SW480 (cell line): Measurements from ENCODE around the gene FBL.

Source experiments
- DNase-seq: peaks from one replicate; pipeline ENCODE4 v3.0.0-alpha.2; 2016; ENCODE audit warnings: low spot score

FBL gene

DNA sequence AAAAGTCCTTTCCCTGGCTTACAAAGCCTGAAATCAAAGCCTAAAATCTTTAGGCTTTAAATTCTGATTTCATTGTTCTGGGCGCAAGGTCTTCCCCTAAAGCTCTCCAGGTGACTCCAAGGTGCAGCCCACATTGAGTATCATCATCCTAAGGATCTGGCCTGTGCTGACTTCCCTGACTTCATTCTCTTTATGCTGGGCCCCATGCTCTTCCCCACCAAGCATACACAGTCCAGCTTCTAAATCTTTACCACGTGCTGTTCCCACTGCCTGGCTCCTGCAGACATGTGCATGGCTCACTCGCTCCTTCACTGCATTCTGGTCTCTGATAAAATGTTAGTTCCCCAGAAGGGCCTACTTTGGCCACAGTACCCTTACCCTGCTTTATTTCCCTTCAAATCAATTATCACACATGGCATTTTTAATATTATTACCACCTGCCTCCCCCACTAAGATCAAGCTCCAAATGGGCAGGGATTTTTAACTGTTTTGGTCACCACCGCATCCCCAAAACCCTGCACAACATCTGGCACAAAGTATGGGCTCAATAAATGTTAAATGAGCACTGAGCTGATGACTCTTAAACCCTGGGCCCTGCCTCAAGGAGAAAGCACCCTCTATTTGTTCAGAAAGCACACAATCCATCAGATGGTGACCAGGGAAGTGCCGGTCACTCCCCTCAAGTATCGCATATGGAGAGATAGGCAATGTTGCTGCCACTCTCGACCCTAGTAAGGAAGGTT, 3.3 kb downstream of the FBL start:
- DNase-seq, result no peak

GRCh38 chr19:39841041-39841440, 5.1 kb downstream of the FBL start:
- no peak for DNase-seq

DNA sequence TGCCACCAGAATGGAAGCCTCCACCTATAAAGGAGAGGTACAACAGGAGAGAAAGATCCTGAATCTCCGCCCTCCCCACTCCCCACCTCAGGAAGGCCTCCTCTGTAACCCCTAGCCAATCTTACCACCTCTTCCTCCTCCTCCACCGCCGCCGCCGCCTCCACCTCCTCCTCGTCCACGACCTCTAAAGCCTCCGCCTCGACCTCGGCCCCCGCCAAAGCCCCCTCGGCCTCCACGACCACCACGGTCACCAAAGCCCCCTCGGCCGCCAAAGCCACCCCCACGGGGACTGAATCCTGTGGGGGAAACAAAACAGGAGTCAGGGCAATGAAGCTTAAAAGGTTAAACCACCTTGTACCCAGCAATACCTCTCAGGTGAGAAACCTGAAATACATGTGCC, 5.7 kb downstream of the FBL start:
- no peak for DNase-seq

- no peak for DNase-seq
Measured at GRCh38 chr19:39839678-39840327, 6.4 kb downstream of the FBL start.

DNA sequence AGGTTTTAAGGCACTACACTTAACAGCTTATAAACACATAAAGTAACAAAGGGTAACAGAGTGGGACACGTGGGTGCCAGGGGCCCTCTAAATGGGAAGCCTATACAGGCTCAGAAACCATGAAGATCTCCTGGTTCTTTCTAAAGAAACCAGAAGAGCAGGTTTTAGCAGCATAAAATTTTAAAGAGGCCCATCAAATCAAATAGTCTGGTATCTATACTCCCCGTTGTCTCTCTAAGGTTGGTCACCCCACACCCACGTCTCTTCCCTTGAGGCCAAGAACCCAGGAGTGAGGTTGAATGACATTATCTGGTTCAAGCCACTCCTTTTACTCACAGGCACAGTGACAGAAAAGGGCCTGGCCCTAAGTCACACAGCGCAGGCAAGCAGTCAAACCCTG, 7.6 kb downstream of the FBL start:
- DNase-seq, result no peak

DNA sequence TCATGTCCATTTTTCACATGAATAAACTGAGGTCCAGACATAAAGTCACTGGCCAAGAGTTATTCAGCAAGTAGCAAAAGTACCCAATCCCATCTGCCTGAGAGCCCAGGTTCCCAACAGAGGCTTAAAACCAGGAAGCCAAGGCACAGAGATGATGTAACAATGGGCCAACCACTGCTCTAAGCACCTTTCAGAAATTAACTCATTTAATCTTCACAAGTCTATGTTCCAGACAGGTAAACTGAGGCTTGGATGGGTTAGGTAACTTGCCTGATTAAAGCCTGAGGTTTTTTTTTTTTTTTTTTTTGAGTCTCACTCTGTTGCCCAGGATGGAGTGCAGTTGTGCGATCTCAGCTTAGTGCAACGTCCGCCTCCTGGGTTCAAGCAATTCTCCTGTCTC, 8.2 kb downstream of the FBL start:
- no peak for DNase-seq

- no peak for DNase-seq
Measured at GRCh38 chr19:39834287-39834841, 11.8 kb downstream of the FBL start.

- peak; percentile 98 for DNase-seq
Measured at GRCh38 chr19:39833464-39834286, 12.5 kb downstream of the FBL start, which contains the start of gene DYRK1B. DYRK1B (minus strand) TSS chr19:39834162; CDS start chr19:39831867, 2,295 bp downstream.

DNA sequence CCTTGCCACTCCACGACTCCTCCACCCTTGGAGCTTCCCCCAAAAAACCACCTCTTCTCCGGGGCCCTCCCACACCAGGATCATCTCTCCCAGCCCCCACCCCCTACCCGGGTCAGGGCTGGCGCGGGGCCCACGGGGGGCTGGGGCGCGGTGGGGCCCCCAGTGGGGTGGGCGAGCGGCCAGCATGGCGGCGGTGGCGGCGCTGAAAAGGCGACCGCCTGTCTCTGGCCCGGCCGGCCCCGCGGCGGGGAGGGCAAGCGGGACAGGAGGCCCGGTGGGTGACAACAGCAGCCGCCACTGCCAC, 13.1 kb downstream of the FBL start:
- no peak for DNase-seq

DNA sequence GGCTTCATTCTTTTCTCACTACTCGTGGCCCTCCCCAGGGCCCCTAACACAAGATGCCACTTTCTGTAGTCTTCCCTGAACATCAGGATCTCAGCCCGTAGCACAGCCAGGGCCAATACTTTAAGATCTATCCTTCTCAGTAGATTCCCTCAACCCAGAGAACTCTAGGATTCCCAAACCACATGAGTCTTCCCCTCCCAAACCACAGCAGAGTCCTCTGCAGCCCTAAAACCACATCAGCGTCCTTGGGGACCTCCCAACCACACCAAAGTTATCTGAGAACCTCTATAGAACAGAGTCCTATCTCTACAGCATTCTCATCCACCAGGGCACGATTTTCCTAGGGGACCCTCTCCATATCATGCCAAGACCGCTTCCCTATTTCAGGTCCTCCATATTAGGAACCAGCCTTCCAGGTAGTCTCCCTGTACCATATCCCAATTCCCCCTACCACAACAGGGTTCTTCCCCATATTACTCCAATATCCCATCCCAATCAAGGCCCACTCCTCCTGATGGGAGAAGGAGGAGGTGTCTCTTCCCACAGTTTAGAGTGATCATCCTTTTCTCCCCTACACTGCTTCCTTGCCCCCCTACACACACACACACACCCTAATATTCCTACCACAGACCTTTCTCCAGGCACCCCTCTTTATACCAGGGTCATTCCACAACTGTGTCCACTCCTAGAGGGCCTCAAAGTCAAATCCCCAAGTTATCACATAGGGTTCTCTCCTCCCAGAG, 13.7 kb downstream of the FBL start:
- DNase-seq, result peak; percentile 43

DNA sequence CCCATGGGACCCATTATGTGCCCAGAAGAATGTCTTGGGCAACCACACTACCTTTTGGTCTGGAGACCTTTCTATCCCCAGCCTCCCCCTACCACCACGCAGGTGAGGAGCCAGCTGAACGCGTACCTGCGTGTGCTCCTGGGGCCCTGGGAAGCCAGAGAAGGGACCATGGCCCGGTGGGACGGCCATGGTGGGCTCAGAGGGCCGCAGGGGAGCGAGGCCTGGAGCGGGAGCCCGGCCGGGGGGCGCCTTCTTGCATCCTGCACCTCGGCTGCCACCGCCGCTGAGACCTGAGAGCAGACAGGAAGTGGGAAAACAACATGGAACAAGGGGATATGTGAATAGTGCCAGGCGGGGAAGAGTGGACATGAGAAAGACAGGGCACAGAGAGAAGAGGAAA, 14.5 kb downstream of the FBL start:
- no peak for DNase-seq

DNA sequence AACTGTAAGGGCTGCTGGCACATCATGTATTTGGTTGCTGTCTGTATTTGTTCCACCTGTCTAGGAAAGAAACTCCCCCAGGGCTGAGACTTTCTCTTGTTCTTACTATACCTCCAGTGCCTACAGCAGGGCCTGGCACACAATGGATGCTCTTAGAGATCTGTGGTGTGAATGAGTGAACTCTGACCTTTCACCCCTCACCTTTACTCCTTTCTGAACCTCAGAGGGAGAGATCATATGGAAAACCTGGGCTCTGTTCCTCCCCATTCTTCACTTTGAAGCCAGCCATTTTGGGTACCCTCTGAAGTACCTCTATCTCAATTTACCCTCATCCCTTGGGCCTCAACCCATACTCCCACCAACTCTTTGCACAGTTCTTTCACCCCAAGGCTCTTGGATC, 15.3 kb downstream of the FBL start:
- no peak for DNase-seq

DNA sequence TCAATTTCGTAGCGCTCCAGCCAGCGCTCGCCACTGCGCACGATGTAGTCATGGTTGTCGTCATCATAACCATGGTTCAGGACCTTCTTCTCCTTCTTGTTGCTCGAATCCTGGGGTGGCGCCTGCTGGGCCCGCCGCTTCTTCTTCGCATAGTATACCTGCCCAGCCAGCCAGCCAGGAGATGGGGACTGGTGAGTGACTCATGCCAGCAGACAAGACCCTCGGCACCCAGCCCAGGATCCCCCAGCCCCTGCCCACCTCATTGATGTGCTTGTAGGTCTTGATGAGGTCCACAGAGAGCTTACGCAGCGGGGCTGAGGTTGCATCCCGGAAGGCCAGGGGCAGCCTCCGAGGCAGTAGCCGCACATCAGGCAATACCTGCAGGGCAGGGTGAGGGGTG, 15.8 kb downstream of the FBL start:
- no peak for DNase-seq

DNA sequence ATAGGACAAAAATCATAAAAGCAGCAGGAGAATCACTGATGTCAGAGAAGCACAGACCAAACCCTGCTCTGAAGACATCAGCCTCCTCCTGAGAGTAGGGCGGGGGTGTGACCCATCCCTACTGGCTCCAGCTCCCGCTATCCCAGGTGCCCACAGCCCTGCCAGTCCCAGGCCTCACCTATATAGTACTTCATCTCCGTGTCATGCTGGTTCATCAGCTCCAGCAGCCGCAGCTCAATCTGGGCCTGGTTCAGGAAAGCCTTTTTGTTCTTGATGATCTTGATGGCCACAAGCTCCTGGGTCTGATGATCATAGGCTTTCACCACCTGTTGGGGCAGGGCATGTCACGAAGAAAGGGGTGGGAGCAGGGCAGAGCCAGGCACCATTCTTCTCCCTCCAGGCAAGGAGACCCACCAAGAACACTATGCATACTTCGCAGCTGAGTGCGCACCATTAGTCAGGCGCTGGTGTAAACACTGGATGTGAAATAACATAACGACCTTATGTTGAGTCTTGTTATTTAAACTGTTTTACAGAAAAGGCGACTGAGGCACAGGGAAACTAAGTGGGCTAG, 16.4 kb downstream of the FBL start:
- no peak for DNase-seq

- DNase-seq, result no peak
Measured at GRCh38 chr19:39828654-39829032, 17.5 kb downstream of the FBL start.

GRCh38 chr19:39828015-39828653, 18.0 kb downstream of the FBL start:
- DNase-seq, result peak; percentile 42

DNA sequence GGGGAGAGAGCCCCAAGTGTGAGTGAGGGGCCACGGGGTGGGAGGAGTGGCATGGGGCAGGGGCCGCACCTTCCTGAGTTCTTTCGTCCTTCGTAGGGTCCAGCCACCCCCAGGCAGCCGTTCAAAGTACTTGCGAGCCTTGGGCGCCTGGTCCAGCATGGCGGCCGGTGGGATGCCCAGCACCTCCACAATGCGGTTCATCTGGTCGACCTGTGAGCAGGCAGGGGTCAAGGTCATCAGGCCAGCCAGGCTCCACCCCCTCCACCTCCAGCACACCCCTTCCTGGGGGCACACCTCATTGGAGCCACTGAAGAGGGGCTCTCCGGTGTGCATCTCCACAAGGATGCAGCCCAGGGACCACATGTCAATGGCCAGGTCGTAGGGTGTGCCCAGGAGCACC, 19.0 kb downstream of the FBL start:
- DNase-seq, result no peak

DNA sequence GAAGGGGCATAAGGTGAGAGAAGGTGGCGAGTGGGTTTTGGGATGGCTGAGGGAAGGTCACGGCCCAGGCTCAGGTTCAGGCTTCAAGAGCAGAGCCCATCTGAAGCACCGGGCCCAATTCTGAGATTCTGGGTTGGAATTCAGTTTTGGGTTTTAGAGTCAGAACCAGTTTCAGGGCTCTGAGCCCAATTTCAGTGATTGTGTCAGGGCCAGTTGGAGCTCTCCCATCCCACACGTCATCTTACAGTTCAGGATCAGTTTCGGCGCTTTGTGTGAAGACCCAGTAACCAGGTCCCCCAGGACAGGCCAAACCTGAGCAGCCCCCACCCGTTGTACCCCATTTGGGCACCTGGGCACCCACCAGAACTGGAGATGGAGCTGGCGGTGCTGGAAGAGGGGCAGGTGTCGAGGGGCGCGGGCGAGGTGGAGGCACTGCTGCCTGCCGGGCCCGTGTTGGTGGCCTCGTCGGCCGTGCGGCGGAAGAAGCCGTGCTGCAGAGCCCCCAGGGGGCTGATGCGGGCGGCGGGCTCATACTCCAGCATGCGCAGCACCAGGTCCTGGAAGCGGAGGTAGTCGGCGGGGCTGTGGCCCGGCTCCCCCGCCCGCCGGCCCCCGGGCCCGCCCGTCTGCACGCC, 19.8 kb downstream of the FBL start:
- no peak for DNase-seq

GRCh38 chr19:39825531-39826076, 20.6 kb downstream of the FBL start:
- no peak for DNase-seq

DNA sequence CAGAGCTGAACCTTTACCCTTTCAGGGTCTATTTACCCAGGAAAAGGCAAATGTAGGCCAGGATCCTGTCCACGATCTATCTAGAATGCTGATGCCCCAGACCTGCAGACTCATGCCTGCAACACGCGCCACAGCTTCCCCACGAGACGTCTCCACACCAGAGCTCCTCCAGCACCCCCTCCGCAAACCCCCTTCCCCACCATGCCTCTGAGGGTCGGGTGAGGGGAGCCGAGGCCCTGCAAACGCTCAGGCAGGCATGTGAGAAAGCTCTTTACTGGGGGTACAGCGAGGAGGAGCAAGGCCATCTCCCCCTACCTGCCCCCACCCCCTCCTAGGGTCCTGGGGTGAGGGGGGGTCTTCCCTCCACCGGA, 21.1 kb downstream of the FBL start:
- DNase-seq, result no peak
